BE2C (cell line): ENCODE data around the gene PIK3CD.
A peak's percentile ranks its signal among the peaks of the same experiment; 100 is the strongest.

Experiments used
- DNase-seq: peaks from one replicate; pipeline ENCODE4 v3.0.0-alpha.2; 2020
- H3K27me3 ChIP-seq: fragments of 250-450 bp; sonication (Bioruptor Pico); 2 replicates; pipeline ENCODE4 v1.5.1; 2020; ENCODE audit warnings: mild to moderate bottlenecking
- H3K36me3 ChIP-seq: fragments of 250-450 bp; sonication (Bioruptor Pico); 2 replicates; pipeline ENCODE4 v1.5.1; 2020; ENCODE audit warnings: mild to moderate bottlenecking
- H3K4me1 ChIP-seq: fragments of 250-450 bp; sonication (Bioruptor Pico); 2 replicates; pipeline ENCODE4 v1.5.1; 2020
- H3K4me3 ChIP-seq: 2 replicates; pipeline ENCODE4 v1.5.1; 2011; ENCODE audit warnings: low read depth, low read length
- H3K9me3 ChIP-seq: fragments of 250-450 bp; sonication (Bioruptor Pico); 2 replicates; pipeline ENCODE4 v1.5.1; 2020
- TF ChIP-seq, protein P1 (sequence below): IDR thresholded peaks from 2 replicates; pipeline ENCODE4 v1.5.1; 2012; ENCODE audit warnings: mild to moderate bottlenecking, low read depth, low read length

PIK3CD gene

DNA sequence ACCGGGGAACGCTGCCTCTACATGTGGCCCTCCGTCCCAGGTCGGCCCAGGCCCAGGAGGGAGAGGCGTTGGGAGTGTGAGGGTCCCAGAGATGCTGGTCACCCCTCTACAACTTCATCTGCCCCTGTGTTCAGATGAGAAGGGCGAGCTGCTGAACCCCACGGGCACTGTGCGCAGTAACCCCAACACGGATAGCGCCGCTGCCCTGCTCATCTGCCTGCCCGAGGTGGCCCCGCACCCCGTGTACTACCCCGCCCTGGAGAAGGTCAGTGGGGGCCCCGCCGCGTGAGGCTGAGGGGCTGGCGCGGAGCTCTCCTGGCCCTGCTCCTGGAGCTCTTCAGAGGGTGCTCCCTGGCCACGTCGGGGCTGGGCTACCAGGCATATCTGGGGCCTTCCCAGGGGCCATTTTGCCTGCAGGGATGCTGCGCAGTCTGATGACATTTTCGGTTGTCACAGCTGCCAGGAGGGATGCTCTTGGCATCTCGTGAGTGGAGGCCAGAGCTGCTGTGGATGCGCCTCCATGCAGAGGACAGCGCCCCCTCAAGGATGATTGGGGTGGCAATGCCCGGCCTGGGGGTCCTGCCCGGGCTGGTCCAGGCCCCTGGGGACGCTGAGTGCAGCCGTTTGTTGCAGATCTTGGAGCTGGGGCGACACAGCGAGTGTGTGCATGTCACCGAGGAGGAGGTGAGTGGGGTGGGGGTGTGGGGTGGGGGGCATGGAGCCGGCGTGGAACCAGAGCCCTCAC, 68.6 kb downstream of the PIK3CD start:
- no peaks in the 10 kb centered on the region for H3K4me1 ChIP-seq
- H3K36me3 ChIP-seq, result no peaks in the 10 kb centered on the region
- H3K4me3 ChIP-seq, result no peak overlapping the region
- TF ChIP-seq, protein P1, sequence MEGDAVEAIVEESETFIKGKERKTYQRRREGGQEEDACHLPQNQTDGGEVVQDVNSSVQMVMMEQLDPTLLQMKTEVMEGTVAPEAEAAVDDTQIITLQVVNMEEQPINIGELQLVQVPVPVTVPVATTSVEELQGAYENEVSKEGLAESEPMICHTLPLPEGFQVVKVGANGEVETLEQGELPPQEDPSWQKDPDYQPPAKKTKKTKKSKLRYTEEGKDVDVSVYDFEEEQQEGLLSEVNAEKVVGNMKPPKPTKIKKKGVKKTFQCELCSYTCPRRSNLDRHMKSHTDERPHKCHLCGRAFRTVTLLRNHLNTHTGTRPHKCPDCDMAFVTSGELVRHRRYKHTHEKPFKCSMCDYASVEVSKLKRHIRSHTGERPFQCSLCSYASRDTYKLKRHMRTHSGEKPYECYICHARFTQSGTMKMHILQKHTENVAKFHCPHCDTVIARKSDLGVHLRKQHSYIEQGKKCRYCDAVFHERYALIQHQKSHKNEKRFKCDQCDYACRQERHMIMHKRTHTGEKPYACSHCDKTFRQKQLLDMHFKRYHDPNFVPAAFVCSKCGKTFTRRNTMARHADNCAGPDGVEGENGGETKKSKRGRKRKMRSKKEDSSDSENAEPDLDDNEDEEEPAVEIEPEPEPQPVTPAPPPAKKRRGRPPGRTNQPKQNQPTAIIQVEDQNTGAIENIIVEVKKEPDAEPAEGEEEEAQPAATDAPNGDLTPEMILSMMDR, result no peak
- no peak for DNase-seq
- no peaks in the 10 kb centered on the region for H3K9me3 ChIP-seq
- H3K27me3 ChIP-seq, result no peaks in the 10 kb centered on the region

DNA sequence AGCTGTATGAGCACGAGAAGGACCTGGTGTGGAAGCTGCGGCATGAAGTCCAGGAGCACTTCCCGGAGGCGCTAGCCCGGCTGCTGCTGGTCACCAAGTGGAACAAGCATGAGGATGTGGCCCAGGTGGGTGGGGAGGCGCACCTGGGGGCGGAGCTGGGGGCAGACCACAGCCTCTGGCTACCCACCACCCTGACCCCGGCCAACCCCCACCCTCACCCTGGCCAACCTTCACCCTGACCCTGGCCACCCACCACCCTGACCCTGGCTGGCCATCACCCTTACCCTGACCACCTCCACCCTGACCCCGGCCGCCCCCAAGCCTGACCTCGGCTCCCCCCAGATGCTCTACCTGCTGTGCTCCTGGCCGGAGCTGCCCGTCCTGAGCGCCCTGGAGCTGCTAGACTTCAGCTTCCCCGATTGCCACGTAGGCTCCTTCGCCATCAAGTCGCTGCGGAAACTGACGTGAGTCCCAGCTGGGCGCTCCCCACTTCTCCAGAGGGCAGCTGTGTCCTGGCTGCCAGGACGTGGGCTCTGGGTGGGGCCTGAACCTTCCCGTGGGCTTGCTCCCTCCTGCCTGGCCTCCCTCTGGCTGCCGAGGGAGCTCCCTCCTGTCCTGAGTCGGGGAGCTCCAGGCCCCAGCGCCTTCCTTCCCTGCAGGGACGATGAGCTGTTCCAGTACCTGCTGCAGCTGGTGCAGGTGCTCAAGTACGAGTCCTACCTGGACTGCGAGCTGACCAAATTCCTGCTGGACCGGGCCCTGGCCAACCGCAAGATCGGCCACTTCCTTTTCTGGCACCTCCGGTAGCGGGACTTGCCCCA, 69.5 kb downstream of the PIK3CD start:
- H3K4me3 ChIP-seq, result no peak overlapping the region
- DNase-seq, result no peak
- no peaks in the 10 kb centered on the region for H3K27me3 ChIP-seq
- no peaks in the 10 kb centered on the region for H3K9me3 ChIP-seq
- H3K36me3 ChIP-seq, result no peaks in the 10 kb centered on the region
- TF ChIP-seq, protein P1, result no peak
- no peaks in the 10 kb centered on the region for H3K4me1 ChIP-seq

DNA sequence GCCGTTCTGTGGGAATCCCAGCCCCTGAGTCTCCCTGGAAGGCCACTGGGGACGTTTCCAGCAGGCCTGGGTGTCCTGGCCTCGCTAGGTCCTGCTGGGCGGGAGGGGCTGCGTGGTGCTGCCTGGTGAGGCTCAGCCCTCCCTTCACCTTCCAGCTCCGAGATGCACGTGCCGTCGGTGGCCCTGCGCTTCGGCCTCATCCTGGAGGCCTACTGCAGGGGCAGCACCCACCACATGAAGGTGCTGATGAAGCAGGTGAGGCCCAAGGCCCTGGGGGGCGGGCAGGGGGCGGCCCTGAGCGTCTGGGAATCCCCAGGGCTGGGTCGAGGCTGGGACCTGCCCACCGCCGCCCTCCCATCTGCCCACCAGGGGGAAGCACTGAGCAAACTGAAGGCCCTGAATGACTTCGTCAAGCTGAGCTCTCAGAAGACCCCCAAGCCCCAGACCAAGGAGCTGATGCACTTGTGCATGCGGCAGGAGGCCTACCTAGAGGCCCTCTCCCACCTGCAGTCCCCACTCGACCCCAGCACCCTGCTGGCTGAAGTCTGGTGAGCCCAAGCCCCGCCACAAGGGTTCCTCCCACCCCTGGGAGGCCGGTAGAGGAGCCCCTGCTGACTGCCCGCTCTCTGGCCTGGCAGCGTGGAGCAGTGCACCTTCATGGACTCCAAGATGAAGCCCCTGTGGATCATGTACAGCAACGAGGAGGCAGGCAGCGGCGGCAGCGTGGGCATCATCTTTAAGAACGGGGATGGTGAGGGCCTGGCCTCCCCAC, 70.3 kb downstream of the PIK3CD start:
- Histone ChIP-seq H3K4me3 (no peak overlapping the region), H3K9me3 (no peaks in the 10 kb centered on the region), H3K27me3 (no peaks in the 10 kb centered on the region), H3K4me1 (no peaks in the 10 kb centered on the region), H3K36me3 (no peaks in the 10 kb centered on the region)
- TF ChIP-seq, protein P1, result peak; percentile 61
- DNase-seq, result peak; percentile 55

DNA sequence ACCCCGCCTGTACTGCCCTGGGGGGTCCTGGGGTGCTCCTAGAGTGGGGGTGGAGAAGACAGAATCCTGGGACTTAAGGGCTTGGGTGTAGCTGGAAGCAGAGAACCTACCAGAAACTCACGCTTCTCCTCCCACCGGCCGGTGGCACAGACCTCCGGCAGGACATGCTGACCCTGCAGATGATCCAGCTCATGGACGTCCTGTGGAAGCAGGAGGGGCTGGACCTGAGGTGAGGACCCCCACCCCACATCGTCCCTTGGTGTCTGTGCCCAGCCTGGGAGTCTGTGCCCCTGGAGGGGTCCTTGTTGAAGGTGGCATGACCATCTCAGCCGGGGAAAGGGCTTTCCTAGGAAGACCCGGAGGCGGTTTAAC, 70.8 kb downstream of the PIK3CD start:
- H3K36me3 ChIP-seq, result no peaks in the 10 kb centered on the region
- H3K27me3 ChIP-seq, result no peaks in the 10 kb centered on the region
- TF ChIP-seq, protein P1, result no peak
- DNase-seq, result no peak
- H3K9me3 ChIP-seq, result no peaks in the 10 kb centered on the region
- no peaks in the 10 kb centered on the region for H3K4me1 ChIP-seq
- no peak overlapping the region for H3K4me3 ChIP-seq

DNA sequence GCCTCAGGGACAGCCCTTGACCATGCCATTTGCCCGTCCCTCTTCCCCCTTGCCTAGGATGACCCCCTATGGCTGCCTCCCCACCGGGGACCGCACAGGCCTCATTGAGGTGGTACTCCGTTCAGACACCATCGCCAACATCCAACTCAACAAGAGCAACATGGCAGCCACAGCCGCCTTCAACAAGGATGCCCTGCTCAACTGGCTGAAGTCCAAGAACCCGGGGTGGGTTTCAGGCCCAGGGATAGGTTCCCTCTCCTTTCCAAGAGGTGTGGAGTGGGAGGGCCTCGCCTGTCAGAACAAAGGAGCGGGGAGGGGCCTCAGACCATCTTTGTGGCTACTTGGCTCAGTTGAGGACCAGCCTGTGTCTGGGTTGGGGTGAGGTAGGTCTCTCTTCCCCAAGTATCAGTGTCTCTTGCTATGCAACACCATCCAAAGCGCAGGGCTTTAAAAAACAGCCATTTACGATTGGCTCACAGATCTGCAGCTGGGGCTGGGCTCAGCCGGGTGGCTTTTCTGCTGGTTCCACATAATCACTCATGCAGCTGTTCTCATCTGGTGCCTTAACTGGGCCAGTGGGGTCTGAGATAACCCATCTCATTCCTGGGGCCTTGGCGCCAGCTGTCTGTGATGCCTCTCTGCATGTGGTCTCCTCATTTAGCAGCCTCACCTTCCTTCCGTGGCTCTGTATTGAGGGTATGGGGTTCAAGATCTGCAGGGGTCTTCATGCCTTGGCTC, 71.7 kb downstream of the PIK3CD start:
- H3K27me3 ChIP-seq, result no peaks in the 10 kb centered on the region
- DNase-seq, result no peak
- TF ChIP-seq, protein P1, result no peak
- H3K9me3 ChIP-seq, result no peaks in the 10 kb centered on the region
- no peaks in the 10 kb centered on the region for H3K36me3 ChIP-seq
- no peak overlapping the region for H3K4me3 ChIP-seq
- H3K4me1 ChIP-seq, result no peaks in the 10 kb centered on the region
